Measurements from ENCODE around the gene RASGRP1.

The RASGRP1 gene

DNA sequence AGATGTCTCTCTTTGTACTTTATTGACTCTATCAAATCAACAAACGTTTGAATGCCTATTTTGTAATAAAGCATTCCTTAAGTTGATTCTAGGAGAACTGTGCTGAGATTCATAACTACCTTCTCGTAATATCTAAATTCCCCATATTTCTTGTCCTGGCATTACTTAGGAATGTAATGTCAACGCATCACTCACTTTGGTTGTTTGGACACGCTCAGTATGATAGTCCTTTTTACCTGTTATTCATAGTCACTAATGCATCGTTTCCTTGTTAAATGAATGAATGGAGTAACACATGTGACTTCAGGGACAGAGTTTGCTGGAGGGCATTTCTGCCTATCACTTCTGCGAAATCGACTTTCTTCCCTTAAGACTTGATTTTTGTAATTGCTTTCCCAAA, 44.1 kb upstream of the RASGRP1 start:
- Histone ChIP-seq H3K27ac (no peak overlapping the region), H3K4me3 (no peak overlapping the region)
- TF ChIP-seq, protein P1, sequence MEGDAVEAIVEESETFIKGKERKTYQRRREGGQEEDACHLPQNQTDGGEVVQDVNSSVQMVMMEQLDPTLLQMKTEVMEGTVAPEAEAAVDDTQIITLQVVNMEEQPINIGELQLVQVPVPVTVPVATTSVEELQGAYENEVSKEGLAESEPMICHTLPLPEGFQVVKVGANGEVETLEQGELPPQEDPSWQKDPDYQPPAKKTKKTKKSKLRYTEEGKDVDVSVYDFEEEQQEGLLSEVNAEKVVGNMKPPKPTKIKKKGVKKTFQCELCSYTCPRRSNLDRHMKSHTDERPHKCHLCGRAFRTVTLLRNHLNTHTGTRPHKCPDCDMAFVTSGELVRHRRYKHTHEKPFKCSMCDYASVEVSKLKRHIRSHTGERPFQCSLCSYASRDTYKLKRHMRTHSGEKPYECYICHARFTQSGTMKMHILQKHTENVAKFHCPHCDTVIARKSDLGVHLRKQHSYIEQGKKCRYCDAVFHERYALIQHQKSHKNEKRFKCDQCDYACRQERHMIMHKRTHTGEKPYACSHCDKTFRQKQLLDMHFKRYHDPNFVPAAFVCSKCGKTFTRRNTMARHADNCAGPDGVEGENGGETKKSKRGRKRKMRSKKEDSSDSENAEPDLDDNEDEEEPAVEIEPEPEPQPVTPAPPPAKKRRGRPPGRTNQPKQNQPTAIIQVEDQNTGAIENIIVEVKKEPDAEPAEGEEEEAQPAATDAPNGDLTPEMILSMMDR (IDR thresholded peaks at IDR 0.05): no peak
- no peak for DNase-seq (ENCODE audit: low spot score)

- TF ChIP-seq, protein P1 (IDR thresholded peaks at IDR 0.05): no peak
Measured at GRCh38 chr15:38605744-38606143, 41.1 kb upstream of the RASGRP1 start.

GRCh38 chr15:38603672-38604071, 39.1 kb upstream of the RASGRP1 start:
- H3K27ac ChIP-seq: no peak overlapping the region
- no peak for DNase-seq (ENCODE audit: low spot score)
- TF ChIP-seq, protein P1 (IDR thresholded peaks at IDR 0.05): no peak
- H3K4me3 ChIP-seq: no peak overlapping the region

More at GRCh38 chr15:38605744-38606143, 41.1 kb upstream of the RASGRP1 start:
- DNase-seq (ENCODE audit: low spot score): no peak
- no peak overlapping the region for H3K27ac ChIP-seq
- H3K4me3 ChIP-seq: no peak overlapping the region

DNA sequence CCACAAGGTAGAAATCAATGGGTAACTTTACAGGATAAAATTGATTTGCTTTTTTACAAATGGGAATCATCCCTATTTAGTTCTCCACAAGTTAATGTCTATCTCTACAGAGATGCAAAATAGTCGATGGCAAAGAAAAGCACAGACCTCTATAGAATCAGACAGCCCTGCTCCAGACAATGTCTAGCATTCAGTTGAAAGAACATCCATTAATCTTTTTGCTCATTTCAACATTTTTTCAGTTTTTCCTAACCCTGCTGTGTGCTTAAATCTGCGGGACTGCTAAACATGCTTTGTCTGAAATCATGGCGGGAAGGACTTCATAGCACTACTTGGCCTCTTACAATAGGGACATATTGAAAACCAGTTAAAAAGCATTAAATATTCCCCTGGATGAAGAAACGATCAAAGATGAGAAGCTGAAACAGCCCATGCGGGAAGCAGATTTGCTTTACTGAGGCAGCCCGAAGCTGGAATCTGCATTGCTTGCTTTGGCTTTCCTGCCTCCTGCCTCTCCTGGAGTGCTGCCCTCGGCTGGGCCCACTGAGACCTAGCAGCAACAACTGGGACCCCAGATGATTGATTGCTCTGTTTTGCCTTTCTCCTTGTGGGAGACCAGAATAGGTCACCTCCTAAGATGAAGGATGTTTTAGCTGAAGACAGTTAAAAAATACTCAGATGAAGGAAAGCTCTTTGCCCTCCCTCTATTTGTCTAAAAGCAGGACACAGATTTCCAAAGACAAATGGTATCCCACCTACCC, 38.5 kb upstream of the RASGRP1 start:
- H3K4me3 ChIP-seq: no peak overlapping the region

GRCh38 chr15:38600236-38600635, 35.6 kb upstream of the RASGRP1 start:
- H3K27ac ChIP-seq: no peak overlapping the region
- TF ChIP-seq, protein P1 (IDR thresholded peaks at IDR 0.05): no peak
- no peak for DNase-seq (ENCODE audit: low spot score)
- H3K4me3 ChIP-seq: no peak overlapping the region

More for the DNA sequence above, 38.5 kb upstream of the RASGRP1 start:
- no peak overlapping the region for H3K27ac ChIP-seq
- TF ChIP-seq, protein P1 (IDR thresholded peaks at IDR 0.05): no peak
- no peak for DNase-seq (ENCODE audit: low spot score)

GRCh38 chr15:38598749-38599148, 34.1 kb upstream of the RASGRP1 start:
- H3K27ac ChIP-seq: no peak overlapping the region
- TF ChIP-seq, protein P1 (IDR thresholded peaks at IDR 0.05): no peak
- H3K4me3 ChIP-seq: no peak overlapping the region
- no peak for DNase-seq (ENCODE audit: low spot score)

GRCh38 chr15:38597219-38597800, 32.7 kb upstream of the RASGRP1 start:
- Histone ChIP-seq H3K27ac (no peak overlapping the region), H3K4me3 (no peak overlapping the region)
- TF ChIP-seq, protein P1 (IDR thresholded peaks at IDR 0.05): no peak
- no peak for DNase-seq (ENCODE audit: low spot score)

Measured in coronary artery (tissue), 2 donors.